ENCODE results near the gene CACNB2. TPM values are rescaled to one million over a fixed set of nuclear protein-coding genes. Genes with fewer than 3 reads are reported as not detected.

The CACNB2 gene
- total and polyA plus RNA-seq, 2 donors (not counting 3 experiments of a cell fraction or from before 2014, with no cell fraction given): not detected

GRCh38 chr10:18419945-18420344 lies 279.7 kb downstream of the CACNB2 start:
- Histone ChIP-seq H3K36me3 (ENCODE audit: control insufficient read depth in 2 of 2, extremely low read depth in 1 of 2, insufficient read depth in 2 of 2, low read length in 2 of 2) (no peaks in the 10 kb centered on the region), H3K9me1 (replicated peaks; ENCODE audit: control insufficient read depth, extremely low read depth, insufficient read depth, low read length) (no peaks in the 10 kb centered on the region), H3K4me3 (replicated peaks in 1 of 3; ENCODE audit: insufficient read depth in 1 of 3, low read depth in 1 of 3, low read length in 3 of 3) (no peak overlapping the region), H3K79me2 (ENCODE audit: control insufficient read depth, insufficient read depth, low read length) (no peaks in the 10 kb centered on the region), H2AFZ (ENCODE audit: low read depth, low read length) (no peak overlapping the region), H3K9ac (replicated peaks; ENCODE audit: extremely low read depth, insufficient read depth, low read length) (no peak overlapping the region), H3K27me3 (ENCODE audit: control insufficient read depth in 2 of 2, insufficient read depth in 2 of 2, low read length in 2 of 2) (no peaks in the 10 kb centered on the region), H3K9me3 (replicated peaks; ENCODE audit: control insufficient read depth, insufficient read depth, low read length) (no peaks in the 10 kb centered on the region), H4K20me1 (replicated peaks; ENCODE audit: control insufficient read depth, extremely low read depth, insufficient read depth, low read length) (no peaks in the 10 kb centered on the region), H3K27ac (ENCODE audit: insufficient read depth, low read depth, low read length) (no peak overlapping the region), H3K4me2 (ENCODE audit: insufficient read depth, low read length) (no peak overlapping the region), H3K4me1 (ENCODE audit: control insufficient read depth, extremely low read depth, insufficient read depth, low read length) (no peaks in the 10 kb centered on the region)
- no peak for DNase-seq (ENCODE audit: low read depth, low spot score)
- intact Hi-C loops (cut with micrococcal nuclease) (no loop called here), dilution Hi-C loops (cut with MboI; ENCODE audit: extremely low pct_ligation_motif_present, low sequenced_read_pairs) (no loop called here)
- no TSS peak for BruUV-seq (replicated peaks)
- ChIA-PET POLR2A (no interaction called here), CTCF (no interaction called here)
- no peak for FAIRE-seq
- TF ChIP-seq MYC (IDR thresholded peaks at IDR 0.05; ENCODE audit: low read depth, low read length): no peak
- TF ChIP-seq JUN (IDR thresholded peaks at IDR 0.05; ENCODE audit: borderline replicate concordance, insufficient read depth, insufficient read length, low read depth): no peak
- no peak for TF ChIP-seq EZH2 (IDR thresholded peaks at IDR 0.05; ENCODE audit: borderline replicate concordance, low read depth, low read length, severe bottlenecking)
- no peak for TF ChIP-seq FOS (IDR thresholded peaks at IDR 0.05; ENCODE audit: borderline replicate concordance, insufficient read depth, low read length)
- no peak for TF ChIP-seq GATA2 (IDR thresholded peaks at IDR 0.05; ENCODE audit: insufficient read depth, insufficient read length, low read depth, low read length)
- TF ChIP-seq POLR2A (IDR thresholded peaks at IDR 0.05; ENCODE audit: low read depth, low read length): no peak
- no peak for TF ChIP-seq POLR2AphosphoS5 (IDR thresholded peaks at IDR 0.05; ENCODE audit: insufficient read depth, low read depth, low read length)
- TF ChIP-seq MAX (IDR thresholded peaks at IDR 0.05; ENCODE audit: insufficient read depth, insufficient read length): no peak
- no peak for TF ChIP-seq CTCF (IDR thresholded peaks at IDR 0.05; ENCODE audit: extremely low read depth in 1 of 2, insufficient read depth in 1 of 2, low read depth in 1 of 2, low read length in 2 of 2)

All from endothelial cell of umbilical vein (primary cell).